GM12892 (cell line): ENCODE measurements around the gene RSPRY1.
"Not testable (repeated sequence)": the region's sequence is repeated elsewhere in the genome, so short reads cannot be mapped to it uniquely, and the experiment has no call there.

Experiments
- POLR2A ChIP-seq: IDR thresholded peaks from 2 replicates; pipeline ENCODE4 v1.6.1; 2011; ENCODE audit warnings: low read depth, low read length, control low read depth
- POLR2AphosphoS5 ChIP-seq: IDR thresholded peaks from 2 replicates; pipeline ENCODE4 v1.6.1; 2011; ENCODE audit warnings: low read depth, low read length, control low read depth
- TAF1 ChIP-seq: IDR thresholded peaks from 2 replicates; pipeline ENCODE4 v1.6.1; 2011; ENCODE audit warnings: low read depth, mild to moderate bottlenecking, control low read depth, low read length, borderline replicate concordance

DNA sequence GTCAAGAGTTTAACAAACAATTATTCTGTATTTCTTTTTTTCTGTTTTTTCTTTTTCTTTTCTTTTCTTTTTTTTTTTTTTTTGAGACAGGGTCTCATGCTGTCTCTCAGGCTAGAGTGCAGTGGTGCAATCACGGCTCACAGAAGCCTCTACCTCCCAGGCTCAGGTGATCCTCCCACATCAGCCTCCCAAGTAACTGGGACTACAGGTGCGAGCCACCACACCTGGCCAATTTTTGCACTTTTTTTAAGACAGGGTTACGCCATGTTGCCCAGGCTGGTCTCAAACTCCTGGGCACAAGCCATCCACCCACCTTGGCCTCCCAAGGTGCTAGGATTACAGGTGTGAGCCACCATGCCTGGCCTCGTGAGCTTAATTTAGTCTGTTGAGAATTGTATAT, 3.4 kb downstream of the RSPRY1 start:
- TF ChIP-seq POLR2AphosphoS5, POLR2A, TAF1: not testable (repeated sequence)
